NB4 (cell line): ENCODE results near the gene ZMAT2.
"Not testable (repeated sequence)": the region's sequence is repeated elsewhere in the genome, so short reads cannot be mapped to it uniquely, and the experiment has no call there.

ENCODE experiments used
- DNase-seq: peaks from one replicate; pipeline ENCODE4 v3.0.0; 2010; ENCODE audit warnings: low read depth
- H3K4me3 ChIP-seq: one replicate; pipeline ENCODE4 v1.5.1; 2011; ENCODE audit warnings: mild to moderate bottlenecking, low read depth, low read length, moderate library complexity
- CTCF ChIP-seq: IDR thresholded peaks from one replicate; pipeline ENCODE4 v1.5.1; 2012; ENCODE audit warnings: low read depth, low read length
- MAX ChIP-seq: IDR thresholded peaks from 2 replicates; pipeline ENCODE4 v1.6.1; 2011; ENCODE audit warnings: low read depth, low read length
- MYC ChIP-seq: IDR thresholded peaks from 2 replicates; pipeline ENCODE4 v1.6.1; 2011; ENCODE audit warnings: low read depth, low read length
- POLR2A ChIP-seq: IDR thresholded peaks from 2 replicates; pipeline ENCODE4 v1.6.1; 2011; ENCODE audit warnings: mild to moderate bottlenecking; ENCODE audit not compliant: insufficient read length; ENCODE audit errors: extremely low read depth

The ZMAT2 gene

GRCh38 chr5:140700177-140701144 is at the start of gene ZMAT2:
ZMAT2 (plus strand) TSS chr5:140700447; CDS start chr5:140700461, 14 bp downstream.
- peak; percentile 97 for DNase-seq
- TF ChIP-seq MYC (0 out of 2 replicates have a peak, but pooled peaks have one; percentile 40), POLR2A (peak; percentile 79), CTCF (no peak), MAX (no peak; the same call in 1 of the 2 replicates)
- H3K4me3 ChIP-seq: peak within 1 kb of the TSS; percentile 95

- DNase-seq: no peak
- H3K4me3 ChIP-seq: no peak overlapping the region
- TF ChIP-seq MYC: no peak
These were observed 41.4 kb upstream of the ZMAT2 start for GRCh38 chr5:140658870-140659269.

GRCh38 chr5:140660371-140660770 is 39.9 kb upstream of the ZMAT2 start:
- DNase-seq: not testable (repeated sequence)

GRCh38 chr5:140664030-140664358 is 36.3 kb upstream of the ZMAT2 start:
- H3K4me3 ChIP-seq: peak overlapping the region; percentile 99
- TF ChIP-seq CTCF (no peak), MYC (no peak), MAX (no peak), POLR2A (no peak)
- no peak for DNase-seq

More at GRCh38 chr5:140660371-140660770, 39.9 kb upstream of the ZMAT2 start:
- not testable (repeated sequence) for H3K4me3 ChIP-seq

GRCh38 chr5:140664359-140665119 is 35.7 kb upstream of the ZMAT2 start, which contains the start of gene WDR55:
WDR55 (plus strand) TSS chr5:140664904; CDS start chr5:140664913, 9 bp downstream.
- H3K4me3 ChIP-seq: peak within 1 kb of the TSS; percentile 99
- DNase-seq: peak; percentile 97
- peak; percentile 48; the same call in 1 of the 2 replicates for TF ChIP-seq MAX
- TF ChIP-seq POLR2A: peak; percentile 77
- peak; percentile 6; the same call in 1 of the 2 replicates for TF ChIP-seq MYC
- TF ChIP-seq CTCF: no peak

GRCh38 chr5:140671035-140671434 is 29.2 kb upstream of the ZMAT2 start:
- not testable (repeated sequence) for DNase-seq, H3K4me3 ChIP-seq

GRCh38 chr5:140671472-140672125 is 28.6 kb upstream of the ZMAT2 start:
- H3K4me3 ChIP-seq: no peak overlapping the region
- no peak for DNase-seq
- TF ChIP-seq MAX (no peak), POLR2A (no peak), CTCF (no peak), MYC (no peak)
